GM21825 (cell line): ENCODE results near the gene EREG.
A peak's percentile ranks its signal among the peaks of the same experiment; 100 is the strongest.

Experiments used
- ATAC-seq: cut with Tn5 transposase; IDR thresholded peaks from one replicate; pipeline ENCODE4 v1.9.1; 2021; ENCODE audit warnings: mild to moderate bottlenecking, moderate library complexity; ENCODE audit not compliant: unreplicated experiment

Gene EREG

DNA sequence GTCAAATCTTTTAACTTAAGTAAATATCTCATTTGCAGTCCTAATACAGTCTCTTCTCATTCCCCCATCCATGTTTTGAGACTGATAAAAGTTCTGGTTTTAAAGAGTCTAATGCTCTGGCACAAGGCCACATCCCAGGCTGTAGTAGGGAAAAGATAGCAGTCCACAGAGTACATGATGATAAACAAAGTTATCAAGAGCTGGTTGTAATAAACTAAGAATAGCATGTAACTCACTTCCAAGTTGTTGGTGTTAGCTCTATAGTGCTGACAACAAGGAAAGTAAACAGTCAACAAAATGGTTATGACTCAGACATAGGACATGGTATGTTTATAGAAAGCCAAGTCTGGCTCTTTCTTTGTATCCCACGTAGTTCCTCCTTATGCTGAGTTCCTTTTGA lies 58.2 kb downstream of the EREG start:
- no peak for ATAC-seq

DNA sequence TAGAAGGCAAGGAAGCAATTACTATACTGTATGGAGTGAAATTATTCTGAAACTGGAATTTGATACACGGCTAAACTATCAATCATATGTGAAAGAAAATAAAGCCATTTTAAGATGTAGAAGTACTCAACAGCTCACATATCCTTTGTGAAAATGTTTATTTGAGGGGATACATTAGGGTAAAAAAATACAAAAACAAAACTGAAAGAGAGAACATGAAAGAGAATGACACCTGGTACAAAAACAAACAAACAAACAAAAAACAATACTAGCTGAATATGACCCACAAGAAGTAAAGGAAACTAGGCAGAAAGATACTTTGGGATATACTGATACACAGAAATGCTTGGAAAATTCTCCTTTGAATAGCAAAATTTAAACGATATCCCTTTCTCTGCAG lies 59.2 kb downstream of the EREG start:
- ATAC-seq = no peak

DNA sequence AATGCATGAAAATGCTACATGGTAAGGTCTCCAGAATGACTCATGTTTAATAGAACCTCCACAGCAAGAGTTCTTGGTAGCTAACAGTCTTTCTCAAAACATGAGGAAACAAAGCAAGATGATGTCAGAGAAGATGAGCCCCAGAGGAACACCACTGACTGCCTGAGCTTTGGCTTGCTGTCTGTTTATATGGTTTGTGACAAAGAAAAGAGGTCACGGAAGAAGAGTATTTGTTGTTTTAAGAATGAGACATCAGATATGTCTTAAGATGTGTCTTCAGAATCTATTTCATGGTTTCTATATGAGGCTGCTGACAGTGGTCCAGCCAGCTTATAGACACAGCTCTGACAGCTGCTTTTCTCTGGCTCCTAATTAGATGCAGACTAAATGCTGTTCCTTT lies 61.2 kb downstream of the EREG start:
- no peak for ATAC-seq

DNA sequence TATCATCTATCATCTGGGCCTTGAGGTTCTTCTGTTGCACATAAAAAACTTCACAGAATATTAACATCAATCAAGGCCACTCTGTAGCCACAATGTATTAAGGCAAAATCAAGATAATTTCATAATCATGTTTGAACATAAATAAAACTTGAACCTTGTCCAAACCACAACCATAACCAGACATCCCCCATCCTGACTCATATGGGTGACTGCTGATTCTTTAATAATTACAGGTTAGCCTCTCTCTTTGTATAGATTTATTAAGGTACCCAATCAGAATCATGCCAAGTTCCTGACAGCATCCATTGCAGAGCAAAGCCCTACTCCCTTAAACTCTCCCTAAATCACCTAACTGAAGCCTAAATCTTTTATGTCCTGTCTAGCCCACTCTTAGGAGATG lies 63.3 kb downstream of the EREG start:
- ATAC-seq = no peak

DNA sequence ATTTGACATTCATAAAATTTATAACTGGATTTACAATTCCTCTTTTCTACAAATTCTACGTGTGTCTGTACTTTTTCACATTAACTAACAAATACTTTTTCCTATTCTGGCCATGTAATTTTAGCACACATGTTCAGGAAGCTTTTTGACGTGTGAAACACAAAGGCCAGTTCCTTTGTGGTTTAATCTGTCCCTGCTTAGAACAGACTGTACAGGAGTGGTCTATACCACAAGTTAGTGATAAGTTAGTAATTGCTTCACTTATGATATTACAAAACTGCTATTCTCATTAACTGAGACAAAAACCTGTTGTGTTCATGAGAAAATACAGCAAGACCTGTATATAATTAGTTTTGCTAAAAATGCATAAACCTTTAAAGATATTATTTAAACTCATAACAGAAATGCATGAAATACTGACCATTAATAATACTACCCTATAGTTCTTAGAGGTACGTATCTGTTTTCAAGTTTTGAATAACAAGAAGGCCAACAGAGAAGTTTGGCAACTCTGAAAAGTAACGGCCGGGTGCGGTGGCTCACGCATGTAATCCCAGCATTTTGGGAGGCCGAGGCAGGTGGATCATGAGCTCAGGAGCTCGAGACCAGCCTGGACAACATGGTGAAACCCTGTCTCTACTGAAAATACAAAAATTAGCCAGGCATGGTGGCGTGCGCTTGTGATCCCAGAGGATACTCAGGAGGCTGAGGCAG lies 66.3 kb downstream of the EREG start:
- peak; percentile 89 for ATAC-seq

DNA sequence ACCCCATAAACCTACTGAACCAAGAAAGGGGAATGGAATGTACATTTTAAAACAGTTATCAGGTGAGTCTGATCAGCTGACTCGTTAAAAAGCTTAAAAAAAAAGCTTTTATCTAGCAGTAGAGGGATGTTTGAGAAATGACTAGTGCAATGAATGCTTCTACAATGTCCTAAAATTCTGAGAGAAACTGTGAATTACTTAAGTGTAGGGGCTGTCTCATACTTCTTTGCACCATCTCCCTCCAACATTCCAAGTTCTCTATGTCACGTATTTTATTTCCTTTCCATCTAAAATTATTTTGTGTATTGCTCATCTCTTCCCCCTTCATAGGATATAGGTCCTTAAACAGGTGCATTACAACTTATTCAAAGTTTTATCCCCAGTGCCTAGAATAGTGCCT lies 68.1 kb downstream of the EREG start:
- no peak for ATAC-seq

DNA sequence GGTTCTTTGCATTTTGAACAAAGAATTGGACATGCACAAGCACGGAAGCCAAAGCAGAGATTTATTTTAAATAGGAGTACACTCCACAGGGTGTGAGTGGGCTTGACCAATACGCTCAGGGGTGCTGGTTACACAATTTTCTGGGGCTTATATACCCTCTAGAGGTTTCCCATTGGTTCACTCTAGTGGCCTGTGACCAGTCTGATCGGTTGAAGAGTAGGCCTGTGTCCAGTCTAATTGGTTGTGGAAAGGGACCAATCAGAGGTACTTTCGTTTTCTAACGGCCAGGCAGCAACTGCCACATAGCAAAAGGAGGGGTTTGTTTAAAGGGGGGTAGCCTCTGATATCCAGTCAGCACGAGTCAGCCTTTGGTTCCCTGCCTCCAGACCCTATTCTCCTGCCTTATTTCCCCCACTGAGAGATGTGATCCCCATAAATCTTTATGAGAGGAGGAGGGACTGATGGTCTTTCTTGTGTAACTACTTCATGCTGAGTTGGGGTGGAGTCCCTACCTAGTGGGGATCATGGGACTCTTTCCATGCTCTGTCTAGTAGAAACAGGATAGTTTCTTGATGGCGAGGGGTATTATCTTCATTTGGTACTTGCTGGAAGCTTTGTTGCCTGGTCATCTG lies 68.7 kb downstream of the EREG start:
- no peak for ATAC-seq

DNA sequence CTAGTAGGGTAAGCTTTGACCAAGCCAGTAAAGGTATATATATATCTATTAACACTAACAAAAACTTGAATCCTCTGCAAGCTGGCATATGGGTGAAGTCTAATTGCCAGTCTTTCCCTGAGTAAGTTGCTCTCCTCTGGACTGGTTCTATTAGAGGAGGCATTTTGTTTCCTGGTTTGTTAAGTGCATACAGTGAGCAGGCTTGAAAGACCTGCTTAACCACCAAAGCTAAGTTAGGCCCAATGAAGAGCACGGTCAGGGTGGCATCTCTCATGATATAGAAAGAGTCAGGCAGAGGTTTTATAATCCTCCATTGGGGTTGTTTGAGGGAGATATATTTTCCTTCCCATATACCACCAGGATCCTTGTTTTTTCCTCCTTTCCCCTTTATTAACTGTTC lies 70.4 kb downstream of the EREG start:
- no peak for ATAC-seq

DNA sequence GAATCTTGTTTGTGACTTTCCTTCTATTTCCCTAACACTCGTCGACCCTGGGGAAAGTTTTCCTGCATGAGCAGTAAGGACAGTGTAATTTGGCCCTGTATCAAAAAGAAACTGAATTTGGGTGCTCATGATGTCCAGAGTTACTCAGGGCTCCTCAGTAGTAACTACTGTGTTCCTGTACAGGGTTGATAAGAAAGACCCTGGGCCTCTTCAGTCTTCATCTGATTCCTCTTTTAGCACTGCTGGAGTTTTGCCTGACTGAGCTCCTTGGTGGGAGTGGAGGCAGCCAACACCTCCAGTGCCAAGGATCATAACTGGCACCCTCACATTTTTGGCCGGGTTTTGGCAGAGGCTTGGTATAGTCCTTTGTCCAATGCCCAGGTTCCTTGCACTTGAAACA lies 72.9 kb downstream of the EREG start:
- no peak for ATAC-seq
